Colon (tissue), 2 donors: ENCODE measurements around the gene PRKN.

Source experiments
- FAIRE-seq: peaks from 2 replicates; lab custom pipeline; 2012; peaks lifted over from hg19 to GRCh38; lab: Jason Lieb, UNC
- donor health status: control.
- donor health status: control.

PRKN gene

DNA sequence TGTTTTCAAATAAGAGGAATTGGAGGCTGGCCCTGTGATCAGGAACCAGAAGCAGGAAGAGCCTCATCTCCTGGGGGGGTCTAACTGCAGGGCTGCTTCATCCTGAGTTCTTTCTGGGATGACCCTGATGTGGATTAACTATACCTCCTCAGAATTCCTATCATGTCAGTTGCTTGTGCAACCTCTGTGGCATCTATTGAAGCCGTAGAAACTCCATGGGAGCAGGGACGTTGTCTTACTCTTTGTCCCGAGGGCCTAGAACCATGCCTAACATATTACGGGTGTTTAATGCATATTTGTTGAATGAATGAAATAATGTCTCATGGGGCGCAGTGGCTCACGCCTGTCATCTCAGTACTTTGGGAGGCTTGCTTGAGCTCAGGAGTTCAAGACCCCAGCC lies 1343.6 kb downstream of the PRKN start:
- FAIRE-seq: no peak

DNA sequence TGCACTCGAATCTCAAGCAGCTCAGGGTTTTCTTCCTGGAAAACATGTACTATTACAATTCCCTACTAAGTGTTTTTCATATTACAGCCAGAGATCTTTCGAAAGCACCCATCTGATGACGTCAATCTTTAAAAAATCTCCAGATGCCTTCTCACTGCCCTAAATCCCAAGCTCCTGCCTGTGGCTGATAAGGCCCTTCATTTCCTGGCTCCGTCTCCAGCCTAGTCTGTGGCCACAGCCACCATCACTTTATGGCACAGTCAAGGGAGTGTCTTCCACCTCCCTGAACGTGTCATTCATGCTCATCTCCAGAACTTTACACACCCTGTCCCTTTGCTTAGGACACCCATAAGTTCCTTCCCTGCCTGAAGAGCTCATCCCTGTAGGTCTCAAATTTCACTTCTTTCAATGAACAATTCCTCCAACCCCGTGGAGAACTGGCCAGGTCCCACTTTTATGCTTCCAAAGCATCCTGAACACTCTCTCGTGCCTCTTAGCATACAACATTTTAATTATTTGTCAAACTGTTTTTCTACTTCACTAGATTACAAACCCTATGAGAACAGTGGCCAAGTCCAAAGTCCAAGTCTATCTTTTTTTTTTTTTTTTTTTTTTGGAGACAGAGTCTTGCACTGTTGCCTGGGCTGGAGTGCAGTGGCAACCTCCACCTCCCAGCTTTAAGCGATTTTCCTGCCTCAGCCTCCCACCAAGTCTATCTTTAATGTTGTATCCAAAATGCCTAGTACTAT lies 1347.6 kb downstream of the PRKN start:
- no peak for FAIRE-seq

DNA sequence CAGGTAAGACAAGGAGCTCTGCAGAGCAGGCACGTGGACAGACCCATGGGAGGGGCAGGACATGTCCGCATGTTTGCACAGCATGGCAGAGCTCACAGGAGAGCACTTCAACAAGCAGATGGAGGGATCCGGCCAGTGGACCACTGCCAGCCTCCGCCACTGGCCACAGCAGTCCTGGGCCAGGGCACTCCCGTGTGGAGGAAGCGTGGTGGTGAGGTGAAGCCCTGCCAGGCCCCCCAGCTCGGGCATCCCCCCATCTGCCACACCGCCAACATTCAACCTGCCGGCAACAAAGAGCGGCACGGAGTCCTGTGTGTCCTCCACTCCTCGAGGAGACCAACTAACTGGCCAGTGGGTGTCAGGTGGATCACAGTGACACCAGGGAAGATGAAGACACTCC lies 1349.5 kb downstream of the PRKN start:
- no peak for FAIRE-seq

DNA sequence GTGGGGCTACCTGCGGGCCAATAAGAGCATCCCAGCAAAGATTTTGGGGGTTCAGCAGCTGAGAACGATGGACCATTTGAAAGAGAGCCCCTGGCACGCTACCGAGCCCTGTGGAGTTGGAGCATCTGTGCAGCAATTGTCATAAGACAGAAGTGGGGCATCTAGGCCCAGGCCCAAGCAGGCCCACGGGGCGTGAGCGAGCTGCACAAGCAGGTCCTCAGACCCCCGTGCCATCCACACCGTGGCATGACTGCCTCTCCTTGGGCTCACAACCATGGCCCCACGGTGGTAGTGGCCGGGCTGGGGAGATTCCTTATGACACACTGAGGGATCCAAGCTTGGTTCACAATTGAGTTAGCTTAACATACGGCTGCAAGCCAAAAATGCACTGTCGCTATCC lies 1350.5 kb downstream of the PRKN start:
- FAIRE-seq: no peak

DNA sequence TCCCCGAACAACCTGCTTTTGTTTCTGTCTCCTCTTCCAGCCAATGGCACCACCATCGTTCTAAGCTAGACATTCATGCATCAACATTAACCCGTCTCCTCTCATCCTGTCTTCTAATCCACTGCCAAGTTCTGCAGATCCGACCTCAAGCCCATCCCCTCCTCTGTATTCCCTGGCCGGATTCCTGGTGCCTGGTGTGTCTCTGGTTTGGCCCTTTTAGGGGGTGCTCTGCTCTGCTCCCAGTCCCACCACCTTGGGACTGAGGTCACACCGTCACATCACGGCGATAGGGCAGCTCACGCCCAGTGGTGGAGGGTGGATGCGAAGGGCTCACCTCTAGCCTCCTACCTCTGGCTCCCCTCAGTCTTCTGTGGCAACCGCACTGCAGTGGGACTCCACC lies 1351.2 kb downstream of the PRKN start:
- no peak for FAIRE-seq

DNA sequence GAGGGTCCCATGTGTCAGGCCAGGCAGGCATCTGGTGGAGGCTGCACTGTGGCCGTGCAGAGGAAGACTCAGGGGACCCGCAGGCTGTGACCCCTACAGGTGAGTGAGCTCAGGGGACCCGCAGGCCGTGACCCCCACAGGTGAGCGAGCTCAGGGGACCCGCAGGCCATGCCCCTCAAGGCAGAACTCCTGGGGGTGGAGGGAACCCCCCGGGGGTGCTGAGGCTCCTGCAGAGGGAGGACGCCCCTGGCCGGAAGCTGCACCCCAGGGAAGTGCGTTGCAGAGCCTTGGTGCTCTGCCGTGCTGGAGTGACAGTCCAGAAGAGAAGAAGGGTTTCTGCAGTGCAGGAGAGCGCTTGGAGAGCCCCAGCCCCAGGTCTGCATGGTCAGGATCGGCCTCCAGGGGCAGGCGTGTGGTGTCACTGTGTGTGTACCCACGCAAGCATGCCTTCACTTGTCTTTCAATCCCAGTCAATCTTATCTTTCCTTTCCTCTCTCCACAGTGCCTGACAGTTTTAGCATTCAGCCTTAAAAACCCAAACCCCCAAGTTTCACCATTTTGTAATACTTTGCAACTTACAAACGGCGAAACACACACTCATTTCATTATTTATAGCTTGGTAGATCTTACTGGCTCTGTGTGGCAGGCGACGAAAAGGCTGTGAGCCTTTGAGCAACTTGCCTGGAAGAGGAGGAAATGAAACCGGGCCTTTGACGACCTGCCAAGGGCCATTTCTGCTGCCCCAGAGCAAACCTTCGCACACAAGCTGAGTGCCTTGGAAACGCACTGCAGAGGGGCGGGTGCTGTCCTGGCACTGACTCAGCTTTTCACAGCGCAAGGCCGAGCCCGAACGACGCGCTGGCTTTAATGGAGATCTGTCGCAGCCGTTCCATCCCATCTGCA lies 1352.3 kb downstream of the PRKN start:
- FAIRE-seq: no peak

DNA sequence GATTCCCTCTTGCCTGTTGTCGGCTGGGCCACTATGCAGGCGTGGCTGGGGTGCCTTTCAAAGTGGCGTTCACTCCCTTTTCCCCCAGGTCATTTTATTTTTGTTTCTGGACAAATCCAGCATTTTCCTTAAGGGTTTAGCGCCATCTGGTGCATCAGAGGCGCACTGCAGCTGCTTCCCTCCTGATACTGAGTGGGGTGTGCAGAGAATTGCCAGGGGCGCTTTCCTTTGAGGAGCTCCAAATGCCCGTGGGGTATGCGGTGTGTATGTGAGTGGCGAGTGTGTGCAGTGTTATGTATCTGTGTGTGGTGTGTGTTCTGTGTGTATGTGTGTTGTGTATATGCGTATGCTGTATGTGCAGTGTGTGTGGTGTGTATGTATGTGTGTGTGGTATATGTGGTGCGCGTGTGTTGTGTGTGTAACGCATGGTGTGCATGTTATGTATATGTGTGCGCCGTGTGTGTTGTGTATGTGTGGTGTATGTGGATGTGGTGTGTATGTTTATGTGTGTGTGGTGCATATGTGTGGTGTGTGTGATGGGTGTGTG lies 1353.6 kb downstream of the PRKN start:
- no peak for FAIRE-seq

DNA sequence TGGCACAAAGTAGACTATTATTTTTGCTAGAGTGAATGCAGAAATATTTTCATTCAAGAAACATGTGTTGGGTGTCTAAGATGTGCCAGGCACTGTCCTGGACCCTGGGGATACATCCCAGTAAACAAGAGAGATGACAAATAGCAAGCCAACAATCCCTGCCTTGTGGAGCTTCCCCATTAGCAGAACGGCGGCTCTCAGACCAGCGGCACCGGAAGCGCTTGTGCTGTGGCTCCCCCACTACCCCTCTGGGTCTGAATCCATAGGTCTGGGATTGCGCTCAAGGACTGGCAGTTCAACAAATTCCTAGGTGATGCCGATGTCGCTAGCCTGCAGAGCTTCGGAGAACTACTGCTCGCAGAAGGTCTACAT lies 1355.2 kb downstream of the PRKN start:
- no peak for FAIRE-seq

DNA sequence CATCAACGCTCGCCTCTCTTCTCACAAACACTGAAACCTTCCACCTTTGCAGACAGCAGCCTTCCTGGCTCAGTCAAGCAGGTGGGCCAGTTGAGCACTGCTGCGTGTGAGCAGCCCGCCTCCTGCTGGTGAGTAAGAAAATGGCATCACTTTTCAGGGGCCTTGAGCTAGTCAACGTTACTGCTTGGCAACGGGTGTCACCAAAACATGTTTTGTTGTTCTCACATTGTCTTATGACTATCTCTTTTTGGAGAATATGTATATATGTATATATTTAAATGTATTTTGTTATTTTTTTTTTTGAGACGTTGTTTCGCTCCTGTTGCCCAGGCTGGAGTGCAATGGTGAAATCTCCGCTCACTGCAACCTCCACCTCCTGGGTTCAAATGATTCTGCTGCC lies 1356.7 kb downstream of the PRKN start:
- FAIRE-seq: no peak

DNA sequence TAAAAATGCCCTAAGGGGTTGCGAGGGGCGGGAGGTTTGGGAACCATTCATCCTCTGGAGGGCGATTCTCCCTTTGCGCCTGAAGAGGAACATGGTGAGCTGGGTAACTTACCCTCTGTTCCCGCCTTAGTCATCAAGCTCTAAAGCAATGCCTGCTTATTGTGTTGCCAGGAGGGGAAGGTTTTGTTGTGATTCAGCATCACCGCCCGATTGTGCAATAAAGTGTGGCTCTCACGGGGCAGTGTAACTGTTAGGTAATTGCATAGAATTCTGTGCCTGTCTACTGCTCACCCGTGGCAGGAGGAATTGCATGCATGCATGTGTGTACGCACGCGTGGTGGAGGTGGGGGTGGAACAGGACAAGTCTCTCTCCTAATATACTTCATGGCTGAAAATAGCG lies 1358.2 kb downstream of the PRKN start:
- no peak for FAIRE-seq

DNA sequence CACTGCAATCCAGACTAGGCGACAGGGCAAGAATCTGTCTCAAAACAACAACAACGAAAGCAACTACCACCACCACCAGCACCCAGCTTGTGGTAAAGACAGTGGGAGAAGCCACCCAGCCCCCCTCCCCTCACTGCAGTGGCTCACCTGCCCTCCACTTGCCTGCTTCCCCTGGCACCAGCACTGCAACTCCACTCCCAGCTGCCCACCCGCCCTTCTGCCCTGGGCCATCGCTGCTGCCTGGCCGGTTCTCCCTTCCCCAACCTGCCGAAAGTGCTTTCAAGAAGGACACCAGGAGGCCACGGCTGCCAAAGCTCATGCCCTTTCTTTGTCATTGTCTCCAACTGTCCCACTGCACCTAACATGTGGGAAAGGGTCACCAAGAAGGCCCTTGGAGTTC lies 1359.1 kb downstream of the PRKN start:
- no peak for FAIRE-seq

DNA sequence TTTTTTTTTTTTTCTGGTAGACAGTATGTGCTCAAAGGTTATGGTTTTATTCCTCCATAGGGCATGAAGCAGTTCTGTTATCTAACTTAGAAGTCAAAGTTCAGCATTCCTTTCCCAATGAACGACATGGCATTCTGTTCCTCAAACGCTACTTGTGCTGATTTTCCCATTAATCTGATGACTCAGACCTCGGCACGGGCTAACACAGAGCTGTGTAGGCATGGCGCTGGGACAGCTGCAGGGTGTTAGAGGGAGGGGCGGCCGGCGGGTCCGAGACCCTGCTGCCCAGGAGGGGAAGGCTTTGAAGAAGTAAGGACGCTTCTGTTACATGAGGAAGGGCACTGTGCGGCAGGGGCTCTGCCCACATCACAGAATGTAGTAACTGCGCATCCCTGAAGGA lies 1360.1 kb downstream of the PRKN start:
- FAIRE-seq: no peak

DNA sequence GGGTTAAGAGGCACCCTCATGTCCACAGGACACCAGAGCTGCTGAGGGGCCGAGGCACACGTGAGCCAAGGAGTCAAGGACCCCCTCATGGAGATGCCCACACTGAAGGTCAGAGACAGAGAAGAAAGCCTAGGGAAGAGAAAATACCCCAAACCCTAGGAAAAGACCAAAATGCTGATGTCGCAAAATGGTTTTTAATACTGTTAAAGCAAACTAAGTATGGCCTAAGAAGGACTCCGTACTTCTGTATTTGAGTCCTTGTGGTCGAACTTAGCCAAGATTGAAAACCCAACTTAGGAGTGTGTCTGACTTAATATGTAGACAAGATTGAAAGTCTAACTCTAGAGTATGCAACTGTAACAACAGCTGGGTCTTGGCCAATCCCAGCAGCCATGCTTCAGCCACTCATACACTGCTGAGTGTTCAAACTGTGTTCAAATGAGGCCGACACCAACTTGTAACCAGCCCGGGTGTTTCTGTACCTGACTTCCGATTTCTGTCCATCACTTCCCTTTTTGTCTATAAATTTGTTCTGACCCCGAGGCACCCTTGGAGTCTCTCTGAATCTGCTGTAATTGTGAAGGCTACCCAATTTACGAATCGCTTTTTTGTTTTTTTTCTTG lies 1361.2 kb downstream of the PRKN start:
- FAIRE-seq: no peak

DNA sequence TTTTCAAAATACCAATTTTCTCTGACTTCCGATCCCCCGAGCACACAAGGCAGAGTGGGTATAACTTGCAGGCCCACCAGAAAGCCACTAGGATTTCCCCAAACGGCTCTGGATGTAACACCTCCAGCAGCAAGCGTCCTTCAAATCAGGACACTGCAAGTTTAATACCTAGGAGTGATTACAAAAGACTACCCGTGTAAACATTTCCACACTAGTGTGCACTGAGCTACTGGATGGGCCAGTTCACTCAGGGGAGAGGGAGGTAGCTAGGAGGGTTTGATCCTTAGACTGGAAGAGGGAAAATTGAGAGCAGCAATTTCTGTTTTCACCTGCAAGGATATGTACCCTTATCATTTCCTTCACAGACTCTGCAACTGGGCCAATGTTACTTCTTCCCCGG lies 1361.9 kb downstream of the PRKN start:
- FAIRE-seq: no peak

DNA sequence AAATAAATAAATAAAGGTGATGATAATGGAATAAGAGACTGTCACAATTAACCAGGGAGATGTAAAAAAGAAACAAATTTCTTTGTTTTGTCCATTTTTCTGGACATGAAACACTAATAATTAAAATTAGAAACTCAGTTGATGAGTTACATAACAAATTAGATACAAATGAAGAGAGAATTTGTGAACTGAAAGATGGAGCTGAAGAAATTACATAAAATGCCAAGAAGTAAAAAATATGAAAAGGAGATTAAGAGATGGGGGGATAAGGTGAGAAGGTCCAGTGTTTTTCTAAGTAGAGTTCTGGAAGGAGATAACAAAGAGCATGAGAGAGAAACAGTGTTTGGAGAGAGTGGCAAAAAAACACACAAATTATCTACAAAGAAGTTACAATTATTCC lies 1364.3 kb downstream of the PRKN start:
- FAIRE-seq: no peak

DNA sequence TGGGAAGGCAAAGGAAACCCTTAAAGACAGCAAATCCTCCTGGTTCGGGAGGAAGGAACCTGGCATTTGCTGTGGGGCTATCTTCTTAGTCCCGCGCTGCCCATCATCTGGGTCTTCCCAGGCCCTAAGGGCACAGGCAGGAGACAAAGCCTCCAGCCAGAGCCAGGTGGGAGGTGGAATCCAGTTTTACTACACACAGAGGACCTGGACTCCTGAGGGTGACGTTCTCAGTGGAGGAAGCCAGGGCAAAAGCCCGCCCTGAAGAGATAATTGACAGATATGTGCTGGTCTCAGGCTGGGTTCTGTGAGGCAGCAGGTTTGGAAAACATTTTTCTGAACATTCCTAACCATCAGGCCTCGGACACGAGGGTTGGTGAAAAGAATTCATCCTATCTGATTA lies 1365.3 kb downstream of the PRKN start:
- FAIRE-seq: no peak

DNA sequence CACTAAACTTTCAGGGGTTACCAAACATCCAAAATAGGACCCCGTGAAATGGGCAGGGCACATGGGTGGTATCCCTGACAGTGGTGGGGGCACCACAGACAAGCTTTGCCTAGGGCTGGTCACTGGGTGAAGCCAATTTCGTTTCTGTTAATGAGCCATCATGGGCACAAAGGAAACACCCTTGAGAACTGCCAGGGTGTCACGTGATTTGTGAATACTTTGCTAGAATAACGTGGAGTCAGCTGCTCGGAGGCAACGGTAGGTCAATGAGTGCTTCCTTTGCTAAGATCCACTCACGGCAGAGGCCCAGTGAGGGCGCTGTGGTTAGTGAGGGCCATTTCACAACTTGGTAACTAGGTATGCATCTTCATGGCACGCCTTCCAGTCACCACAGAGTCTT lies 1366.0 kb downstream of the PRKN start:
- no peak for FAIRE-seq

DNA sequence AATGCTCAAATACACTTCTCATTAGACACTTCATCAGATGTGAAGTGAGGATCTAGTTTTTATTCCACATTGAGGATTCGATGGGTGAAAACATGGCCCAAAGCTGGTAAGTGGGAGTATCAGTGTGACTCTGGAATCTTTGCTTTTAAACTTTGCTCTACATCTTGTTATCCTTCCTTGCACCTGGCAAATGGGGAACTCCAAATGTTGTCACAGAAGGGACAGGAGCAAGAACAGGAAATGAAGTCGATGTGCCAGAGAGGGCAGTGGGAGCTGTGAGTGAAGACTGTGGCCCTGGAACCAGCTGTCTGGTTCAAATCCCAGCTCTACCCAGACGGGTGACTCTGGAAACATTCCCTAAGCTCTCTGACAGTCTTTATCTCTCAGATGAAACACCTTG lies 1367.0 kb downstream of the PRKN start:
- no peak for FAIRE-seq

DNA sequence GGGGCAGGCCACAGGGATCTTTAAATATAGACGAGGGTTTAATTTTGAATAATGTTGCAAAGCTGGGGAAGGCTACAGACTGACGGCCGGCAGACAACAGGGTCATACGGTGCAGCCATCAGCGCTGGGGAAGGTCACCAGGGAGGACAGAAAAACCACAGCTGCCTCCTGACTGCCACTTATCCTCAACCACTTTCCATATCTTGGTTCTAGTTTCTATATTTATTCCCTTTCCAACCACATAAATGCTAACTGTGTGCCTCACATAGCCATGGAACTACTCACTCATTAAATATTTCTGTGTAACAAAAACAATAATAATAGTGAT lies 1368.0 kb downstream of the PRKN start:
- no peak for FAIRE-seq

DNA sequence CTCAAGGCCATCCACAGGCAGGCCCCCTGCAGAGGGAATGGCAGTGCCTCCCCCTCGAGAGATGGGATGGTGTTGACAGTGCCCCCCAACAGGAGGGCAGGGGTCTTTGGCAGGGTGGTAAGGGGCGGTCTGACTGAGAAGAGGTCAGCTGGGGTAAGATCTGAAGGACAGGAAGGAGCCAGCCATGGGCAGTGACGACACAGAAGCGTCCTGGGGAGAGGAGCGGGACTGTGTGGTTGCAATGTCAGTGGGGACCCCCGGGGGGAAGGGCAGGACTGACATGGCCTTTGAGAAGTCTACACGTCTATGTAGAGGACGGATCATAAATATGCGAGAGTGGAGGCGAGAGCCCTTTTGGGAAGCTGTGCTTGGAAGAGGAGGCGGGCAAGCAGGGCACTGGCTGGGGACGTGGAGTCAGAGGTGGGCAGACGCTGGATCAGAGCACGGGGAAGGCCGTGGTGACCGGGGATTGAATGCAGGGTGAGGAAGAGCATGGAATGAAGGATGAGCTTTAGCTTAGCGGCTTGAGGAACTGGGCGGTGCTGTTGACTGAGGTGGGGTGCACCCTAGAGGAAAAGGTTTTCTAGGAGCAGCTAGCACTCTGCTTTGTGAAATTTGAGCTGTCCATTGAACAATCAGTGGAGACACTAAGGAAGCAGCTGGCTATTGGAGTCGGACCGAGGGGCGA lies 1371.3 kb downstream of the PRKN start:
- no peak for FAIRE-seq

DNA sequence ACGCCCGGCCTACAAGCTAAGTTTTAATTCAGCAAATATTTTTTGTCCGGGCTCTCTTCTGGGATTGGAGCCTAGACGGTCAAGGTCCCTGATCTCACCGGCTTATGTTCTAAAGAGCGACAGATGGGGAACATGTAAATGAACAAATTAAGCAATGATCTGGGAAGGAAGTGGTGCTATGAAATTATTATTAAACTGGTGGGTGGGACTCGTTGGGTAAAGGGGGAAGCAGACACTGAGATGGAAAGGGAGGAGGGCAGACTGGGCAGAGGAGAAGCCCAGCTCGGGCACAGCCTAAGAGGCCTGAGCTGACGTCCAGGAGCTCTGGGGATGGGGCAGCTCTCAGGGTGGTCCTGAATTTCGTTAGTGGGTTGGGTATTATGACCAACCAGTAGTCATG lies 1371.9 kb downstream of the PRKN start:
- no peak for FAIRE-seq

DNA sequence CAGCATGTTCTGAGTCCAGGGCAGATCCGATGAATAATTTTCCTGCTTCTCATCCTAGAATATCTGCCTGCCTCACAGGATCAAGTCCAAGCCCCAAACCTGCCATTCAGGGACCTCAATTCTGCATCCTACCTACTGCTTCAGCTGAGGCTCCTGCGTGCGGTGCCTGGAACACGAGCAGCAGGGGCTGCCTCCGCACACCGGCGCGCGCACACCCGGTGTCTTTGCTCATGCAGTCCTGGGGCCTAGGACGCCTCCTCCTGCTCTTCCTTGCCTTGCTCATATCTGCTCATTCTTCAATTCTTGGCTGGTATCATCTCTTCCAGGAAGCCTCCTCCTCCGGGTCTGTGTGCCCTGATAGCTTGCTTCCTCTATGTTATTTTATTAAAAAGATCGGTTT lies 1372.6 kb downstream of the PRKN start:
- FAIRE-seq: no peak
